Measurements from ENCODE around the gene C1orf35. TPM values are rescaled to one million over a fixed set of nuclear protein-coding genes. Genes with fewer than 3 reads are reported as not detected.

Gene C1orf35
- total and polyA plus RNA-seq, 2 of the 8 experiments (the other 6 are each of a cell fraction or from before 2014, with no cell fraction given) = 18.6 to 19.9 TPM

DNA sequence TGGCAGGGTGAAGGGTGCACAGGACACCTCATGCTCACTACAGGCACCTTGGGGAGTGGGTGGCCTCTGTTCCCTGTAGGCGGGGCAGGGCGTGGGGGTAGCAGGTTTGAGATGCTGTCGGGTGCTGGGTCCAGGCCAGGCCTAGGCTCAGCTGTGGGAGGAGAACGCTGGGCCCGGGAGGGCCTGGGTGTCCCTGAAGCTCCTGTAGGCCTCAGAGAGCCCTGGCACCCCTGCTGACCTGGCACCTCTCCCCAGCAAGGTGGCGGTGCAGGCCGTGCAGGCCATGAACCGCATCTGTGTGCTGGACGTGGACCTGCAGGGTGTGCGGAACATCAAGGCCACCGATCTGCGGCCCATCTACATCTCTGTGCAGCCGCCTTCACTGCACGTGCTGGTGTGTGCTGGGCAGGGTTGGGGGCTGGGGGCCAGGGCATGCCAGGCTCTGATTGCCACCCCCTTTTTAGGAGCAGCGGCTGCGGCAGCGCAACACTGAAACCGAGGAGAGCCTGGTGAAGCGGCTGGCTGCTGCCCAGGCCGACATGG, 44.1 kb upstream of the C1orf35 start:
- H4K91ac ChIP-seq (replicated peaks; ENCODE audit: insufficient read length, low read length) = no peak overlapping the region
- no peak overlapping the region for H3K56ac ChIP-seq (replicated peaks; ENCODE audit: insufficient read length, low read depth, low read length)
- FAIRE-seq = no peak
- no peak overlapping the region for H2AK5ac ChIP-seq (ENCODE audit: low read depth, low read length)
- no peak overlapping the region for H2BK15ac ChIP-seq (ENCODE audit: low read length)
- H3K9me3 ChIP-seq (ENCODE audit: insufficient read depth in 2 of 2, low read depth in 1 of 2, low read length in 1 of 2) = no peaks in the 10 kb centered on the region
- peaks cover 11% of the 10 kb centered on the region for H3K79me1 ChIP-seq (ENCODE audit: low read depth, low read length)
- WGBS, 2 experiments (ENCODE audit: extremely low coverage in 1 of 2, insufficient coverage in 1 of 2, insufficient read length in 1 of 2, insufficient replicate concordance in 2 of 2, low coverage in 1 of 2, low lambda C conversion rate in 2 of 2, missing lambda C conversion rate in 1 of 2) = 92% methylated on average over 11 of the region's 20 CpGs; no CpG with 5 or more reads in 1 of the 2 experiments
- ChIA-PET POLR2A (ENCODE audit: partially characterized antibody) (no interaction called here), CTCF (ENCODE audit: partially characterized antibody) (interaction anchor here (2.0 kb wide), 1 partner anchor 16 kb away, joined by 7 read pairs; no protein-coding TSS in a partner anchor)
- no peak overlapping the region for H4K8ac ChIP-seq (ENCODE audit: extremely low read depth, insufficient read depth, low read length)
- H3K18ac ChIP-seq (ENCODE audit: extremely low read depth, low read length) = no peak overlapping the region
- H3K9ac ChIP-seq (replicated peaks in 1 of 4; ENCODE audit: extremely low read depth in 1 of 4, low read depth in 3 of 4, low read length in 3 of 4) = no peak overlapping the region
- H3K4me2 ChIP-seq (ENCODE audit: insufficient read depth in 1 of 2, low read depth in 2 of 2, low read length in 2 of 2) = no peak overlapping the region
- no peak overlapping the region for H2BK12ac ChIP-seq (ENCODE audit: low read depth, low read length)
- H3K23ac ChIP-seq (ENCODE audit: insufficient read length) = no peak overlapping the region
- H3K4me3 ChIP-seq (ENCODE audit: extremely low read depth in 1 of 4, insufficient read depth in 2 of 4, low read depth in 3 of 4, low read length in 4 of 4) = no peak overlapping the region
- no peaks in the 10 kb centered on the region for H3K27me3 ChIP-seq (replicated peaks in 1 of 4; ENCODE audit: control insufficient read depth in 3 of 4, extremely low read depth in 1 of 4, insufficient read depth in 3 of 4, low read length in 3 of 4)
- DNase-seq (ENCODE audit: low read depth in 1 of 2, low spot score in 2 of 2) = no peak
- no peak overlapping the region for H2BK5ac ChIP-seq (ENCODE audit: low read depth, low read length)
- no peaks in the 10 kb centered on the region for H3K36me3 ChIP-seq (ENCODE audit: control insufficient read depth in 2 of 4, insufficient read depth in 4 of 4, low read length in 3 of 4)
- no peak overlapping the region for H2AFZ ChIP-seq (ENCODE audit: low read length)
- H4K5ac ChIP-seq (ENCODE audit: insufficient read length, low read depth, low read length) = no peak overlapping the region
- no peaks in the 10 kb centered on the region; the same call in 1 of the 2 replicates for H3K23me2 ChIP-seq (ENCODE audit: low read depth, low read length)
- H2BK120ac ChIP-seq (replicated peaks; ENCODE audit: low read depth, low read length) = no peak overlapping the region
- H3K14ac ChIP-seq (ENCODE audit: insufficient read length) = no peak overlapping the region
- H3K27ac ChIP-seq (ENCODE audit: low read depth, low read length) = no peak overlapping the region
- H3K4ac ChIP-seq (replicated peaks; ENCODE audit: insufficient read length, low read depth, low read length) = no peak overlapping the region
- peaks cover 0 to 27% of the 10 kb centered on the region in 2 experiments; a peak in 3 of 4 replicates for H3K79me2 ChIP-seq (ENCODE audit: control insufficient read depth in 1 of 2, insufficient read depth in 2 of 2, low read length in 2 of 2)
- peaks cover 8 to 22% of the 10 kb centered on the region in 2 experiments for H4K20me1 ChIP-seq (replicated peaks in 1 of 2; ENCODE audit: control insufficient read depth in 1 of 2, insufficient read depth in 2 of 2, low read length in 2 of 2)
- peaks cover 0 to 10% (median 4%) of the 10 kb centered on the region in 4 experiments; a peak in 1 of 7 replicates for H3K4me1 ChIP-seq (replicated peaks in 1 of 4; ENCODE audit: control insufficient read depth in 3 of 4, insufficient read depth in 4 of 4, low read length in 3 of 4)
- no peak overlapping the region for H2BK20ac ChIP-seq (ENCODE audit: low read length)
- no peak for TF ChIP-seq GABPA (IDR thresholded peaks at IDR 0.05; ENCODE audit: borderline replicate concordance, insufficient read depth, low read length)
